Cardiac muscle cell (in vitro differentiated cells and primary cell): Measurements from ENCODE around the gene AKR1E2. TPM values are rescaled to one million over a fixed set of nuclear protein-coding genes. Genes with fewer than 3 reads are reported as not detected.
A peak's percentile ranks its signal among the peaks of the same experiment; 100 is the strongest.

Experiments used
- DNase-seq, 2 donors: peaks; one replicate each; pipeline versions ENCODE4 v3.0.0 to v3.0.0-alpha.2; 2010 to 2017; ENCODE audit warnings: low read depth in 1 of 2, low spot score in 1 of 2
- H3K27ac ChIP-seq: fragments of 200-600 bp; sonication (generic); 2 replicates; pipeline ENCODE4 v1.5.1; 2016
- H3K27me3 ChIP-seq: fragments of 200-600 bp; sonication (generic); 2 replicates; pipeline ENCODE4 v1.6.0; 2016; ENCODE audit warnings: control low read depth
- H3K36me3 ChIP-seq: fragments of 200-600 bp; sonication (generic); 2 replicates; pipeline ENCODE4 v1.5.1; 2016; ENCODE audit warnings: control low read depth
- H3K4me1 ChIP-seq: fragments of 200-600 bp; sonication (generic); 2 replicates; pipeline ENCODE4 v1.8.1; 2017; ENCODE audit warnings: low read depth, mild to moderate bottlenecking, mixed run types
- H3K4me3 ChIP-seq: fragments of 200-600 bp; sonication (generic); 2 replicates; pipeline ENCODE4 v1.5.1; 2016; ENCODE audit warnings: mild to moderate bottlenecking
- H3K9me3 ChIP-seq: fragments of 200-600 bp; sonication (generic); 2 replicates; pipeline ENCODE4 v1.5.1; 2017; ENCODE audit warnings: low read depth, mild to moderate bottlenecking, control low read depth
- polyA plus RNA-seq: library from polyadenylated mRNA; unstranded; fragments of >200 nt; fragmentation: Nextera tagmentation; extraction: Ambion mirVana; gene quantifications from 2 replicates; pipeline ENCODE4 v1.2.1, GENCODE V29; 2016
- total RNA-seq: library from RNA; depleted of rRNA; stranded (reverse); fragments of >200 nt; gene quantifications from 2 replicates; pipeline ENCODE4 v1.2.3, GENCODE V29; 2016
- TF ChIP-seq, protein P1 (sequence below): IDR thresholded peaks from 2 replicates; pipeline ENCODE4 v1.5.1; 2012; ENCODE audit warnings: low read depth, mild to moderate bottlenecking, low read length

The AKR1E2 gene
- total and polyA plus RNA-seq, 2 experiments from 2014 or later = 0.68 to 6.6 TPM

DNA sequence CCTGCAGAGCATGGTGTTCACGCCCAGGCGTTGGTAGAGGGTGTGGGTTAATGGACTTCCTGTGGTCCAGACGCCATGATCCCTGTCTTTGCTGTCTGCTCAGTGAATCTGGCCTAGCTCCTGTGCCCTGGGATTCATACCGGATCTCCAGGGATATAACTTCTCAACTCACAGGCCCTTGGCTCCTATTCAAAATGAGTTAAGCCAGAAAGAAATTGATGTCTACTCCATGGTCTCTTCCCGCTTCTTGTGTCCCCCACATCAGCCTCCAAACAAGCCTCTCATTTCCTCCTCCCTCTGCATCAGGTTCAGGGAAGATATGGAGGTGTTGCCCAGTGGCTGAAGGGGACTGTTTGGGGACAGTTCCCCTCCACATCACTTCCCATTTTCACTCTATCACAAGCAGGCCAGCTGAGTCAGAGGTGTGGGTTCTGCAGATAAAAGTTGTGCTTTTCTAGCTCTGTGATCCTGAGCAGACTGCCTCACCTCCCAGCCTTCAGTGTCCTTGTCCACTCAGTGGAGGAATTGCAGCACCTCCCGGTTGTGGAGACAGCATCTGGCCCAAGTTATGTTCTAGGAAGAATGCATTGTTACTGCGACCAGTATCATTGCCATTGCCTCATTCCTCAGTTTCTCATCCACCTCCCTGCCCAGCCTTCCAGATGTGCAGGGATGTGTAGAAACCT lies 22.5 kb downstream of the AKR1E2 start:
- TF ChIP-seq, protein P1, sequence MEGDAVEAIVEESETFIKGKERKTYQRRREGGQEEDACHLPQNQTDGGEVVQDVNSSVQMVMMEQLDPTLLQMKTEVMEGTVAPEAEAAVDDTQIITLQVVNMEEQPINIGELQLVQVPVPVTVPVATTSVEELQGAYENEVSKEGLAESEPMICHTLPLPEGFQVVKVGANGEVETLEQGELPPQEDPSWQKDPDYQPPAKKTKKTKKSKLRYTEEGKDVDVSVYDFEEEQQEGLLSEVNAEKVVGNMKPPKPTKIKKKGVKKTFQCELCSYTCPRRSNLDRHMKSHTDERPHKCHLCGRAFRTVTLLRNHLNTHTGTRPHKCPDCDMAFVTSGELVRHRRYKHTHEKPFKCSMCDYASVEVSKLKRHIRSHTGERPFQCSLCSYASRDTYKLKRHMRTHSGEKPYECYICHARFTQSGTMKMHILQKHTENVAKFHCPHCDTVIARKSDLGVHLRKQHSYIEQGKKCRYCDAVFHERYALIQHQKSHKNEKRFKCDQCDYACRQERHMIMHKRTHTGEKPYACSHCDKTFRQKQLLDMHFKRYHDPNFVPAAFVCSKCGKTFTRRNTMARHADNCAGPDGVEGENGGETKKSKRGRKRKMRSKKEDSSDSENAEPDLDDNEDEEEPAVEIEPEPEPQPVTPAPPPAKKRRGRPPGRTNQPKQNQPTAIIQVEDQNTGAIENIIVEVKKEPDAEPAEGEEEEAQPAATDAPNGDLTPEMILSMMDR = no peak
- Histone ChIP-seq H3K27me3 (no peaks in the 10 kb centered on the region), H3K27ac (no peak overlapping the region), H3K4me1 (peaks cover 8% of the 10 kb centered on the region), H3K36me3 (no peaks in the 10 kb centered on the region), H3K4me3 (no peak overlapping the region), H3K9me3 (no peaks in the 10 kb centered on the region)
- peak in 1 of 2 donors; percentile 21 for DNase-seq

DNA sequence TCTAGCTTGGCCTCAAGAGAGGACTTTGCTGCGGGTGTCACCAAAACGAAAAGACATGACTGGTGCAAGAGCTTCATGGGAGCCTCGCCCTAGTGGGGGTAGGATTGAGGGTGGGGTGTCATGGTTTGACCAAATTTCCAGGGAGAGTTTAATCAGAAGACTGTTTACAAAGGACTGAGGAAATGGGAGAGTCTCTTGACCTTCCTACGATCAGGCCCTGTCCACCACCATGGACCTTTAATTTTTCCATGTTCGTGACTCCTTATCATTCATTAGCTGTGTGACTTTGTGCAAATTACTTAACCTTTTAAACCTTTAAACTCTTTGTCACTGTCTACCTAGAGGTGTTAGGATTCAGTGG lies 23.0 kb downstream of the AKR1E2 start:
- Histone ChIP-seq H3K9me3 (no peaks in the 10 kb centered on the region), H3K27me3 (no peaks in the 10 kb centered on the region), H3K27ac (no peak overlapping the region), H3K4me3 (no peak overlapping the region), H3K36me3 (no peaks in the 10 kb centered on the region), H3K4me1 (peaks cover 8% of the 10 kb centered on the region)
- no peak for DNase-seq
- TF ChIP-seq, protein P1 = no peak

DNA sequence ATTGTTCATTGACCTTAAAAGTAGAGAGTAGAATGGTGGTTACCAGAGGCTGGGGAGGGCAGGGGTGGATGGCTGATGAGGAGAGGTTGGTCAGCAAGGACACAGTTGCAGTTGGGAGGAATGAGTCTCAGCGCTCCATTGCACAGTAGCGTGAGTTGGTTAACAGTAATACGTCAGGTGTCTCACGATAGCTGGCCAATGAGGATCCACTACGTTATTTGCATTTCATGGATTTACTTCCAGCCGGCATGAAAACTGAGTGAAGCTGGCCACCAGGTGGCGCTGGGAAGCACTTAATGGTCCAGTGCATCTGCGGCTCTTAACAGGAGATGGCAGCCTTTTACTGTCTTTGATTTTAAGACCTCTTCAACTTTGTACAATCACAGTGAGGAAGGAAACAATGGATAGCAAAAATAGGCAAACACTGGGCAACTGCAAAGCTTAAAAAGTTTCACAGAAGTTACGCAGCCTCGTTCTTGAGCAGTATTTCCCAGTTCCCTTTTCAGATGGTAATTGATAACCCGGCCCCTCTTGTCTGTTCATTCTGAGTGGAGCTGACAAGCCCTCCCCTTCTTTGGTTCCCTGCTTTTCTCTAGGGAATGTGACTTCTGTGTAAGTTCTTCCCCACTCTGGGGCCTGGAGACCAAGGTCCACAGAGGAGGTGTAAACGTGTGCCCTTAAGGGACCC lies 23.7 kb downstream of the AKR1E2 start:
- TF ChIP-seq, protein P1 = peak; percentile 100
- DNase-seq = peak; percentile 96 to 98
- H3K36me3 ChIP-seq = no peaks in the 10 kb centered on the region
- H3K4me3 ChIP-seq = no peak overlapping the region
- H3K27me3 ChIP-seq = no peaks in the 10 kb centered on the region
- H3K9me3 ChIP-seq = no peaks in the 10 kb centered on the region
- H3K27ac ChIP-seq = peak overlapping the region; percentile 26
- H3K4me1 ChIP-seq = peaks cover 8% of the 10 kb centered on the region

DNA sequence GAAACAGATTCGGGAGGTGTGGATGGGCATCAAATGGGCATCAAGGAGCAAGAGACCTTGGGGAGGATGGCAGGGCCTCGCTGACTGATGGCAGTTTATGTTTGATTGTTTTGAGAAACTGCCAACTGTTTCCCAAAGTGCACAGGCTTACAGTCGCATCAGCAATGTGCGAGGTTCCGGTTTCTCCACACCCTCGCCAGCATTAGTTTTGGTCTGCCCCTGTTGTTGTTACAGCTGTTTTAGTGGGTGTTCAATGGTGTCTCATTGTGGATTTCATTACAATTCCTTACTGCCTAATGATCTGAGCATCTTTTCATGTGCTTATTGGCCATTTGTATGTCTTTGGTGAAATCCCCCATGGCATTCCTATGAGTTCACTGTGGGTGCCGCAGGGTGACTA lies 24.4 kb downstream of the AKR1E2 start:
- DNase-seq = no peak
- Histone ChIP-seq H3K9me3 (no peaks in the 10 kb centered on the region), H3K27ac (peak overlapping the region; percentile 26), H3K4me3 (no peak overlapping the region), H3K36me3 (no peaks in the 10 kb centered on the region), H3K4me1 (peaks cover 8% of the 10 kb centered on the region), H3K27me3 (no peaks in the 10 kb centered on the region)
- TF ChIP-seq, protein P1 = no peak

DNA sequence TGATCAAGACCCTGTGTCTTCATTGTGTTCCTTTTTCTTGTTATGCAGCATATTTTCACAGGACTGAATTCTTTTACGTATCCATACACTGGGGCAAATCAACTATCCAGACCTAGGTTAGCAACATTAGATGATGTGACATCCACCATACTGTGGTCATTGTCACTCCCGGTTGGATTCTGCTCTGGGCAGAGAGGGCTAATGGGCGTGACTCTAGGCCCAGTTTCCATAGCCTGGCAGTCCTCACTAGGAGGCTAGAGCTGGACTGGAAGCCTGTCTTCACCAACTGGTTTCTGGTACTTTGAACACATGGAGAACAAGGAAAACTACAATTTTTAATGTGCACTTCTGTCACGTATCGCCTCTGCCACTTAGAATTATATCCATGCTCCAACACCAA lies 25.2 kb downstream of the AKR1E2 start:
- TF ChIP-seq, protein P1 = no peak
- no peak for DNase-seq
- Histone ChIP-seq H3K9me3 (no peaks in the 10 kb centered on the region), H3K27ac (no peak overlapping the region), H3K36me3 (no peaks in the 10 kb centered on the region), H3K27me3 (no peaks in the 10 kb centered on the region), H3K4me1 (peaks cover 8% of the 10 kb centered on the region), H3K4me3 (no peak overlapping the region)
